ENCODE results near the gene ZCCHC3.
A peak's percentile ranks its signal among the peaks of the same experiment; 100 is the strongest.
"Not testable (repeated sequence)": the region's sequence is repeated elsewhere in the genome, so short reads cannot be mapped to it uniquely, and the experiment has no call there.

The ZCCHC3 gene

GRCh38 chr20:336040-336439, 38.7 kb downstream of the ZCCHC3 start:
- not testable (repeated sequence) for H3K9me3 ChIP-seq (ENCODE audit: control insufficient read depth in 5 of 5, low read length in 5 of 5); H3K4me1 ChIP-seq (ENCODE audit: control insufficient read depth in 5 of 5, insufficient read depth in 5 of 5, low read length in 5 of 5); H3K4me3 ChIP-seq (ENCODE audit: low read depth in 1 of 5, low read length in 5 of 5); H3K9ac ChIP-seq (ENCODE audit: low read length in 5 of 5); H3K27me3 ChIP-seq (ENCODE audit: control insufficient read depth in 5 of 5, insufficient read depth in 4 of 5, low read length in 5 of 5); H3K36me3 ChIP-seq (ENCODE audit: control insufficient read depth in 5 of 5, insufficient read depth in 5 of 5, low read length in 5 of 5); H3K27ac ChIP-seq (ENCODE audit: low read depth, low read length)

DNA sequence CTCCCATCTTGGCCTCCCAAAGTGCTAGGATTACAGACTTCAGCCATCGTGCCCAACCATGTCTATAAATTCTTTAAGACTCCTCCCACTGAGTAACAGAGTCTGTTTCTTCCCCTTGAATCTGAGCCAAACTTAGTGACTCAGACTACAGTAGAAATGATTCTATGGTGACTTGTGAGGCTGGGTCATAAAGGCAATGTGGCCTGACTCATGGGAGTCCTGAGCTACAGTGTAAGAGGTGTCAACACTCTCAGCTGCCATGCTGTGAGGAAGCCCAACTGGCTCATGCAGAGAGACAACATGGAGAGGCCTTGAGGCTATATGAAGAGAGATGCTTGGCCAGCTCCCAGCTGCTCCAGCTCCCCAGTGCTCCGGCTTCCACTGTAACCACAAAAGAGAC, 44.3 kb downstream of the ZCCHC3 start:
- Histone ChIP-seq H3K9me3 (ENCODE audit: control insufficient read depth in 5 of 5, low read length in 5 of 5) (peaks cover 0 to 7% (median 4%) of the 10 kb centered on the region in 5 donors), H3K27me3 (ENCODE audit: control insufficient read depth in 5 of 5, insufficient read depth in 4 of 5, low read length in 5 of 5) (no peaks in the 10 kb centered on the region), H3K27ac (ENCODE audit: low read depth, low read length) (no peak overlapping the region), H3K36me3 (ENCODE audit: control insufficient read depth in 5 of 5, insufficient read depth in 5 of 5, low read length in 5 of 5) (no peaks in the 10 kb centered on the region), H3K9ac (ENCODE audit: low read length in 5 of 5) (no peak overlapping the region), H3K4me3 (ENCODE audit: low read depth in 1 of 5, low read length in 5 of 5) (no peak overlapping the region), H3K4me1 (ENCODE audit: control insufficient read depth in 5 of 5, insufficient read depth in 5 of 5, low read length in 5 of 5) (peaks cover 0 to 7% (median 6%) of the 10 kb centered on the region in 5 donors)

DNA sequence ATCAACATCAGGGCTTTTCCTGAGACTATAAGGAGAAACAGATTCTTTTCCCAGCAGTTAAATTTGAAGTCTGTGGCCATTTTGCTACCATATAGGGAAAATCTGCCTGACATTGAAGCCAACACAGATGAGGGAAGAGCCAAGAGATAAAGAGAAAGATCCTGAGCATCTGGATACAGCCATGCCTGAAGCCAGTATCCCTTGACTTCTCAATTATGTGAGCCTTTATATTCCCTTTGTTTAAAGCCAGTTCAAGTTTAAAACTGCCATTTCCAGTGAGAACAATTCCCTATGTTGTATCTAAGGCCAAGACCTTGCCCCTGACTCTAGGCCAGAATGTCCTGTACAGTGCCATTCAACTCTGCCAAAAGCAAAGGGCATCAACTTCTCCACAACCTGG, 45.7 kb downstream of the ZCCHC3 start:
- Histone ChIP-seq H3K27ac (ENCODE audit: low read depth, low read length) (no peak overlapping the region), H3K9ac (ENCODE audit: low read length in 5 of 5) (no peak overlapping the region), H3K27me3 (ENCODE audit: control insufficient read depth in 5 of 5, insufficient read depth in 4 of 5, low read length in 5 of 5) (no peaks in the 10 kb centered on the region), H3K4me3 (ENCODE audit: low read depth in 1 of 5, low read length in 5 of 5) (no peak overlapping the region), H3K36me3 (ENCODE audit: control insufficient read depth in 5 of 5, insufficient read depth in 5 of 5, low read length in 5 of 5) (no peaks in the 10 kb centered on the region), H3K9me3 (ENCODE audit: control insufficient read depth in 5 of 5, low read length in 5 of 5) (peaks cover 0 to 7% (median 4%) of the 10 kb centered on the region in 5 donors), H3K4me1 (ENCODE audit: control insufficient read depth in 5 of 5, insufficient read depth in 5 of 5, low read length in 5 of 5) (peaks cover 0 to 21% (median 18%) of the 10 kb centered on the region in 5 donors)

GRCh38 chr20:346033-346639, 48.8 kb downstream of the ZCCHC3 start:
- peaks cover 0 to 5% (median 0%) of the 10 kb centered on the region in 5 donors for H3K36me3 ChIP-seq (ENCODE audit: control insufficient read depth in 5 of 5, insufficient read depth in 5 of 5, low read length in 5 of 5)
- H3K9me3 ChIP-seq (ENCODE audit: control insufficient read depth in 5 of 5, low read length in 5 of 5), result peaks cover 0 to 7% (median 4%) of the 10 kb centered on the region in 5 donors
- peak overlapping the region in 3 of 5 donors; percentile 60 to 72 (median 66) for H3K9ac ChIP-seq (ENCODE audit: low read length in 5 of 5)
- no peaks in the 10 kb centered on the region for H3K27me3 ChIP-seq (ENCODE audit: control insufficient read depth in 5 of 5, insufficient read depth in 4 of 5, low read length in 5 of 5)
- peak overlapping the region; percentile 23 for H3K27ac ChIP-seq (ENCODE audit: low read depth, low read length)
- peak overlapping the region; percentile 68 to 89 (median 82) for H3K4me3 ChIP-seq (ENCODE audit: low read depth in 1 of 5, low read length in 5 of 5)
- H3K4me1 ChIP-seq (ENCODE audit: control insufficient read depth in 5 of 5, insufficient read depth in 5 of 5, low read length in 5 of 5), result peaks cover 0 to 26% (median 23%) of the 10 kb centered on the region in 5 donors

GRCh38 chr20:346640-347316, 49.4 kb downstream of the ZCCHC3 start, which contains the start of gene NRSN2:
Gene NRSN2 (plus strand): TSS chr20:347111. CDS start chr20:349644, 2,533 bp downstream.
- peak within 1 kb of the TSS; percentile 40 for H3K27ac ChIP-seq (ENCODE audit: low read depth, low read length)
- H3K4me1 ChIP-seq (ENCODE audit: control insufficient read depth in 5 of 5, insufficient read depth in 5 of 5, low read length in 5 of 5), result peaks cover 0 to 26% (median 23%) of the 10 kb centered on the region in 5 donors
- no peaks in the 10 kb centered on the region for H3K27me3 ChIP-seq (ENCODE audit: control insufficient read depth in 5 of 5, insufficient read depth in 4 of 5, low read length in 5 of 5)
- peaks cover 0 to 5% (median 0%) of the 10 kb centered on the region in 5 donors for H3K36me3 ChIP-seq (ENCODE audit: control insufficient read depth in 5 of 5, insufficient read depth in 5 of 5, low read length in 5 of 5)
- H3K4me3 ChIP-seq (ENCODE audit: low read depth in 1 of 5, low read length in 5 of 5), result peak within 1 kb of the TSS; percentile 77 to 89 (median 82)
- peaks cover 0 to 5% (median 2%) of the 10 kb centered on the region in 5 donors for H3K9me3 ChIP-seq (ENCODE audit: control insufficient read depth in 5 of 5, low read length in 5 of 5)
- peak within 1 kb of the TSS in 4 of 5 donors; percentile 43 to 72 (median 63) for H3K9ac ChIP-seq (ENCODE audit: low read length in 5 of 5)

- Histone ChIP-seq H3K9ac (ENCODE audit: low read length in 5 of 5) (peak overlapping the region in 4 of 5 donors; percentile 43 to 72 (median 63)), H3K36me3 (ENCODE audit: control insufficient read depth in 5 of 5, insufficient read depth in 5 of 5, low read length in 5 of 5) (peaks cover 0 to 5% (median 0%) of the 10 kb centered on the region in 5 donors), H3K27ac (ENCODE audit: low read depth, low read length) (no peak overlapping the region), H3K4me3 (ENCODE audit: low read depth in 1 of 5, low read length in 5 of 5) (peak overlapping the region; percentile 75 to 89 (median 82)), H3K9me3 (ENCODE audit: control insufficient read depth in 5 of 5, low read length in 5 of 5) (no peaks in the 10 kb centered on the region), H3K27me3 (ENCODE audit: control insufficient read depth in 5 of 5, insufficient read depth in 4 of 5, low read length in 5 of 5) (no peaks in the 10 kb centered on the region), H3K4me1 (ENCODE audit: control insufficient read depth in 5 of 5, insufficient read depth in 5 of 5, low read length in 5 of 5) (peaks cover 0 to 26% (median 23%) of the 10 kb centered on the region in 5 donors)
Measured at GRCh38 chr20:347317-347639, 49.9 kb downstream of the ZCCHC3 start.

- Histone ChIP-seq H3K9me3 (ENCODE audit: control insufficient read depth in 5 of 5, low read length in 5 of 5) (no peaks in the 10 kb centered on the region), H3K4me1 (ENCODE audit: control insufficient read depth in 5 of 5, insufficient read depth in 5 of 5, low read length in 5 of 5) (peaks cover 0 to 26% (median 23%) of the 10 kb centered on the region in 5 donors), H3K27ac (ENCODE audit: low read depth, low read length) (peak overlapping the region; percentile 40), H3K9ac (ENCODE audit: low read length in 5 of 5) (peak overlapping the region in 4 of 5 donors; percentile 43 to 72 (median 63)), H3K27me3 (ENCODE audit: control insufficient read depth in 5 of 5, insufficient read depth in 4 of 5, low read length in 5 of 5) (no peaks in the 10 kb centered on the region), H3K36me3 (ENCODE audit: control insufficient read depth in 5 of 5, insufficient read depth in 5 of 5, low read length in 5 of 5) (peaks cover 0 to 5% (median 0%) of the 10 kb centered on the region in 5 donors), H3K4me3 (ENCODE audit: low read depth in 1 of 5, low read length in 5 of 5) (peak overlapping the region; percentile 78 to 89 (median 82))
Measured at GRCh38 chr20:347640-348484, 50.5 kb downstream of the ZCCHC3 start.

- Histone ChIP-seq H3K9me3 (ENCODE audit: control insufficient read depth in 5 of 5, low read length in 5 of 5) (no peaks in the 10 kb centered on the region), H3K27ac (ENCODE audit: low read depth, low read length) (no peak overlapping the region), H3K4me3 (ENCODE audit: low read depth in 1 of 5, low read length in 5 of 5) (no peak overlapping the region), H3K36me3 (ENCODE audit: control insufficient read depth in 5 of 5, insufficient read depth in 5 of 5, low read length in 5 of 5) (peaks cover 0 to 8% (median 2%) of the 10 kb centered on the region in 5 donors), H3K4me1 (ENCODE audit: control insufficient read depth in 5 of 5, insufficient read depth in 5 of 5, low read length in 5 of 5) (peaks cover 0 to 26% (median 23%) of the 10 kb centered on the region in 5 donors), H3K27me3 (ENCODE audit: control insufficient read depth in 5 of 5, insufficient read depth in 4 of 5, low read length in 5 of 5) (no peaks in the 10 kb centered on the region), H3K9ac (ENCODE audit: low read length in 5 of 5) (no peak overlapping the region)
Measured at GRCh38 chr20:348972-349841, 51.8 kb downstream of the ZCCHC3 start.

Data from subcutaneous abdominal adipose tissue (tissue), 5 donors.